Urinary bladder (tissue), 4 donors: Measurements from ENCODE around the gene SECTM1. TPM values are rescaled to one million over a fixed set of nuclear protein-coding genes. Genes with fewer than 3 reads are reported as not detected.

Experiments
- DNase-seq: peaks from one replicate; pipeline ENCODE4 v3.0.0-alpha.2; 2015; ENCODE audit errors: extremely low spot score
- H3K27ac ChIP-seq: one replicate; pipeline ENCODE4 v1.5.1; 2013; ENCODE audit warnings: low read depth, mild to moderate bottlenecking, moderate library complexity
- H3K36me3 ChIP-seq: one replicate; pipeline ENCODE4 v1.6.1; 2013; ENCODE audit warnings: mild to moderate bottlenecking, moderate library complexity; ENCODE audit not compliant: insufficient read depth
- H3K4me1 ChIP-seq: one replicate; pipeline ENCODE4 v1.6.1; 2013; ENCODE audit warnings: mild to moderate bottlenecking, moderate library complexity; ENCODE audit not compliant: insufficient read depth
- H3K4me3 ChIP-seq: one replicate; pipeline ENCODE4 v1.5.1; 2013; ENCODE audit warnings: low read depth, low read length
- WGBS: extraction: QIAGEN DNeasy Blood & Tissue Kit; methylation state at CpG from one replicate; pipeline ENCODE4 v1.1.7; 2013; 5-methylcytosine and 5-hydroxymethylcytosine counted together
- polyA plus RNA-seq: library from polyadenylated mRNA; stranded (reverse); fragments of 200-250 nt; gene quantifications from one replicate; pipeline ENCODE4 v1.2.3, GENCODE V29; 2013
- total RNA-seq: library from RNA; depleted of rRNA; stranded (reverse); fragments of >200 nt; gene quantifications from one replicate; pipeline ENCODE4 v1.2.3, GENCODE V29; 2014
- donor health status: healthy with polysubstance abuse.
- donor health status: healthy.

SECTM1 gene
- total and polyA plus RNA-seq, 2 donors = 15.9 to 19.2 TPM

DNA sequence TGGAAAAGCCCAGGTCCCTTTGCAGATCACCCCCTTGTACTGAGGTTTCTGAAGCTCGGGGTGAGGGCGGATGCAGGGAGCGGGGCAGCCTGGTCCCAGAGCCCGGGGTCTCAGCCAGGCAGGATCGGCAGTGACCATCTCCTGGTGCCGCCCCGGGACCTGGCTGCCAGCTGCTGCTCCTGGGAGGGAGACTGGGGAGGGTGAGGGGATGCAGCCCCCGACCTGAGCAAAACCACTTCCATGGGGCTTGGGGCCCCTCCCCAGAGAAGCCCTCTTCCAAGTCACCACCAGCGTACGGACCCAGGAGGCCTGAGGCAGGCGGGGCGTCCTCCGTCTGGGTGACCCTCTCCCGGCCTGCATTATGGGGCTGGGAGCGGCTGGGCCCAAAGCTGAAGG, 31.0 kb downstream of the SECTM1 start:
- 92% methylated on average over 15 of the region's 15 CpGs for WGBS
- H3K4me1 ChIP-seq = no peaks in the 10 kb centered on the region
- H3K27ac ChIP-seq = no peak overlapping the region
- no peak overlapping the region for H3K4me3 ChIP-seq
- DNase-seq = no peak
- H3K36me3 ChIP-seq = no peaks in the 10 kb centered on the region

DNA sequence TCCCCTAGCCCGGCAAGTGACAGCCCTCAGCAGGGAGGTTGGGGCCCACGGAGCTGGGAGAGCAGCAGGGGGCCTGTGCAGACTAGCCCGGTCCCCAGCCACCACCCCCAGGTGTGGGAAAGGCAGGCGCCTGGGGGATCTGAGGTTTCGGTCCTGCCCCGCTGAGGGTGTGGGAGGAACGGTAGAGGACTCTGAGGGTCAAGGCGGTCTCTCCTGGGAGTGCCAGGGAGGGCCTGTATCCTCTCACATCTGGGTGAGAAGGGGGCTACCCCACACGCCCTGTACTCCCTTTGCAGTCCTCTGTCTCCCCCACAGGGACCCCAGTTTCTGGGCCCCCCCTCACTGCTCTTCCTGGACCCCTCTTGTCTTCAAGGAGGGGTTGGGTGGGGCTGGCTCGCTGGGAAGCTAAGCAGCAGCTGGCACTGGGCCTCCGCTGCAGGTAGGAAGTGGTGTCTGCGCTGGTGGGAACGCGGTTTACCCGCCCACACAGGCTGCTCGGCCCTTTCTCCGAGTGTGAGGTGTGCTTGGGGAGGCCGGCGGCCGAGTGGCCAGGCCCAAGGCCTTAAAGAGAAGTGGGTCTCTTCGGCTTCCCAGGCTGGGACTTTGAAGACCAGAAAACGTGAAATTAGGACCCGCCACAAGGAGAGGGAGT, 31.5 kb downstream of the SECTM1 start:
- WGBS = 74% methylated on average over 23 of the region's 23 CpGs
- H3K27ac ChIP-seq = no peak overlapping the region
- H3K4me3 ChIP-seq = no peak overlapping the region
- DNase-seq = no peak
- H3K4me1 ChIP-seq = no peaks in the 10 kb centered on the region
- H3K36me3 ChIP-seq = no peaks in the 10 kb centered on the region

GRCh38 chr17:82301300-82301915, 32.2 kb downstream of the SECTM1 start:
- Histone ChIP-seq H3K36me3 (no peaks in the 10 kb centered on the region), H3K4me1 (no peaks in the 10 kb centered on the region), H3K27ac (no peak overlapping the region), H3K4me3 (no peak overlapping the region)
- 91% methylated on average over 12 of the region's 12 CpGs for WGBS
- DNase-seq = no peak

GRCh38 chr17:82300707-82301270, 32.8 kb downstream of the SECTM1 start:
- Histone ChIP-seq H3K36me3 (no peaks in the 10 kb centered on the region), H3K27ac (no peak overlapping the region), H3K4me1 (no peaks in the 10 kb centered on the region), H3K4me3 (no peak overlapping the region)
- 32% methylated on average over 21 of the region's 21 CpGs for WGBS
- DNase-seq = no peak

DNA sequence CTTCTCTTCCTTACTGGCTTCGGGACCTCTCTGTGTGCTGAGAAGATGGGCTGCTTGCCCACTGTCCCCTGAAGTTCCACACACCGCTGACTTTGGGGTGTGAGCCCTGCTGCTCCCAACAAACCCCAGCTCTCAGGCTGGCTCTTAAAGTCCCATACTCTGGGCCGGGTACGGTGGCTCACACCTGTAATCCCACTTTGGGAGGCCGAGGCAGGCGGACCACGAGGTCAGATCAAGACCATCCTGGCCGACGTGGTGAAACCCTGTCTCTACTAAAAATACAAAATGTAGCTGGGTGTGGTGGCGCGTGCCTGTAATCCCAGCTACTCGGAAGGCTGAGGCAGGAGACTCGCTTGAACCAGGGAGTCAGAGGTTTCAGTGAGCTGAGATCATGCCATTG, 33.3 kb downstream of the SECTM1 start:
- no peaks in the 10 kb centered on the region for H3K4me1 ChIP-seq

GRCh38 chr17:82299452-82299851, 34.1 kb downstream of the SECTM1 start:
- 87% methylated on average over 10 of the region's 10 CpGs for WGBS
- no peak overlapping the region for H3K4me3 ChIP-seq
- no peak for DNase-seq
- no peaks in the 10 kb centered on the region for H3K36me3 ChIP-seq
- no peak overlapping the region for H3K27ac ChIP-seq
- H3K4me1 ChIP-seq = no peaks in the 10 kb centered on the region

More for the DNA sequence above, 33.3 kb downstream of the SECTM1 start:
- Histone ChIP-seq H3K36me3 (no peaks in the 10 kb centered on the region), H3K4me3 (no peak overlapping the region), H3K27ac (no peak overlapping the region)
- no peak for DNase-seq
- WGBS = 92% methylated on average over 13 of the region's 13 CpGs

GRCh38 chr17:82298538-82299421, 34.8 kb downstream of the SECTM1 start:
- H3K36me3 ChIP-seq = no peaks in the 10 kb centered on the region
- no peak for DNase-seq
- 79% methylated on average over 27 of the region's 27 CpGs for WGBS
- no peaks in the 10 kb centered on the region for H3K4me1 ChIP-seq
- H3K4me3 ChIP-seq = peak overlapping the region; percentile 20
- peak overlapping the region; percentile 95 for H3K27ac ChIP-seq

GRCh38 chr17:82297714-82298537, 35.6 kb downstream of the SECTM1 start:
- Histone ChIP-seq H3K4me3 (peak overlapping the region; percentile 20), H3K4me1 (no peaks in the 10 kb centered on the region), H3K27ac (peak overlapping the region; percentile 95), H3K36me3 (no peaks in the 10 kb centered on the region)
- DNase-seq = no peak
- WGBS = 2% methylated on average over 36 of the region's 36 CpGs

DNA sequence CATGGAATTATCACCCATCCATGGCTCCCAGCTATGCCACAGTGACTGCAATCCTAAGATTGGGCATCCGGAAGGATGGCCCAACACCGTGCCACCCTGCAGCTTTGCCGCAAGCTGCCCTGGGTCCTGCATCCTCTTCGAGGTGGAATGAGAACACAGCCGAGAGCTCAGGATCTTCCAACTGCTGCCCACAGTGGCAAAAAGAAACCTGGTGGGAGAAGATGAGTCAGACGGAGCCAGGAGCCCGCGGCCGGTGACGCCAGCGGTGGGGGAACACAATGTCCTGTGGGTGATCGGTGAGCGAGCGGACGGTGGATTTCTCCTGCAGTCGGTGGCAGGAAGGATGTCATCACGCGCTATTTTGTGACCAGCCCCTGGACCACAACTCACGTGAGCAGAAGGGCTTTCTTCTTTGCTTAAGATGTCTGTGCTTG, 36.3 kb downstream of the SECTM1 start:
- Histone ChIP-seq H3K4me1 (no peaks in the 10 kb centered on the region), H3K4me3 (no peak overlapping the region), H3K36me3 (no peaks in the 10 kb centered on the region), H3K27ac (peak overlapping the region; percentile 51)
- 48% methylated on average over 19 of the region's 19 CpGs for WGBS
- no peak for DNase-seq

DNA sequence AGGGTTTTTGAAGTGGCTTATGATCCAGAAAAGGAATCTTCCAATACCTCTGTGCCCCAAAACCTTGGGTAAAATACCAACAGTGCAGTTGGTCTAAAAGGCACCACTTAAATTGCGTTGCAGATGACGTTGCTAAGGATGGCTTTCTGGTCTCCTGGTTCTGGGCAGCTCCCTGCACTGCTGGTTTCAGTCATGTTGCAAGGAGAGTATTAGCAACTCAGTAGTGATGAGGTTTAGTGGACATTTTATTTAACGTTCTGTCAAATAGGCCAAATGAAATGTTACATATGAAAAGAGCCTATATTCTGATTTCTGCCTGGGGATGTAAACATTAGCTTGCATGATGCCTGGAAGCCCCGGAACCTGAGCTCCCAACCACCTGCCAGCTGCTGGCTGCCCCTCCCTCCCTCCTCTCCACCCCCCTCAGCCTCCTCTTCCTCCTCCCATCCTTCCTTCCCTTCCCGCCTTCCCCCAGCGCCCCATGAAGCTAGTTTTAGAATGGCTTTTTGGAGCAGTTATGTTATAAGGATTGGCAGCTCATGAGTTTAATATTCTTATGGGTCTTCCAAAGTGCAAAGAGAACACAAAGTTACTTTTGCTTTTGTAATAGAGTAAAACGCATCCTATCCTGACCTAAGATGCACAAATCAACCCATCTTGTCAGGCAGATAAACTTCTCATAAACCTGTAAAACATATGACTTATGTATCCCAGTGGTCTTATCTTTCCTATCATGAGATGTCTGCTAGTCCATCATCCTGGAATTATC, 36.9 kb downstream of the SECTM1 start:
- Histone ChIP-seq H3K36me3 (no peaks in the 10 kb centered on the region), H3K4me3 (no peak overlapping the region), H3K4me1 (no peaks in the 10 kb centered on the region), H3K27ac (peak overlapping the region; percentile 51)
- no peak for DNase-seq
- WGBS = 27% methylated on average over 7 of the region's 7 CpGs

DNA sequence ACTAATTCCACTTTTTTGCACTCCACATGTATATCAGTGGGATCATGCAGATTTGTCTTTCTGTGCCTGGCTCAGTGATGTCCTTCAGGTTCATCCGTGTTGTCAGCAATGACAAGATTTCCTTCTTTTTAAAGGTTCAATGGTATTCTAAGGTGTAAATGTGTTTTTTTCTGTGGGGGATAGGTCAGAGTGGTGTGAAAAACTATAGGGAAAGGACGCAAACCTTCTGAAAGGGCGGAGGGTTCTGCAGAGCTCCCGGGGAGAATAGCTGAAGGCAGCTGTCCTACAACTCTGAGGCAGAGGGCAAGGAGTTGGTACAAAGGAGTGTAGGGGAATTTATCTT, 38.1 kb downstream of the SECTM1 start:
- DNase-seq = no peak
- H3K27ac ChIP-seq = no peak overlapping the region

GRCh38 chr17:82294064-82294773, 39.3 kb downstream of the SECTM1 start:
- DNase-seq = no peak
- H3K4me3 ChIP-seq = no peak overlapping the region
- no peaks in the 10 kb centered on the region for H3K4me1 ChIP-seq
- H3K36me3 ChIP-seq = no peaks in the 10 kb centered on the region
- peak overlapping the region; percentile 77 for H3K27ac ChIP-seq
- 81% methylated on average over 15 of the region's 15 CpGs for WGBS

More for the DNA sequence above, 38.1 kb downstream of the SECTM1 start:
- Histone ChIP-seq H3K36me3 (no peaks in the 10 kb centered on the region), H3K4me1 (no peaks in the 10 kb centered on the region), H3K4me3 (no peak overlapping the region)
- 73% methylated on average over 4 of the region's 4 CpGs for WGBS
